Heart right ventricle (tissue), 16 donors: ENCODE results near the gene NUDT8. TPM values are rescaled to one million over a fixed set of nuclear protein-coding genes. Genes with fewer than 3 reads are reported as not detected.
"Not testable (repeated sequence)": the region's sequence is repeated elsewhere in the genome, so short reads cannot be mapped to it uniquely, and the experiment has no call there.

ENCODE experiments used
- ATAC-seq, 8 donors: fragments of 200-7000 bp; cut with Tn5 transposase; one replicate each; pipeline ENCODE4 v1.9.1; 2020; ENCODE audit warnings: mild to moderate bottlenecking in 8 of 8, moderate library complexity in 8 of 8, moderate number of reproducible peaks in 1 of 8
- DNase-seq, 2 donors: peaks; one replicate each; pipeline ENCODE4 v3.0.0-alpha.2; 2020
- H3K27ac ChIP-seq, 10 donors: fragments of 200-600 bp; sonication (generic) in 2 of 10; one replicate each; pipeline versions ENCODE4 v1.5.0 to v1.8.0; 2020 to 2022; ENCODE audit warnings: mild to moderate bottlenecking in 3 of 10
- H3K27me3 ChIP-seq, 7 donors: fragments of 200-600 bp; one replicate each; pipeline ENCODE4 v1.8.0; 2021 to 2022; ENCODE audit warnings: mild to moderate bottlenecking in 2 of 7
- H3K36me3 ChIP-seq, 9 donors: fragments of 200-600 bp; sonication (generic) in 1 of 9; one replicate each; pipeline versions ENCODE4 v1.5.0 to v1.8.0; 2020 to 2022; ENCODE audit warnings: mild to moderate bottlenecking in 2 of 9
- H3K4me1 ChIP-seq, 9 donors: fragments of 200-600 bp; sonication (generic) in 1 of 9; one replicate each; pipeline versions ENCODE4 v1.5.0 to v1.8.0; 2020 to 2022; ENCODE audit warnings: mild to moderate bottlenecking in 4 of 9
- H3K4me3 ChIP-seq, 10 donors: fragments of 200-600 bp; sonication (generic) in 2 of 10; one replicate each; pipeline versions ENCODE4 v1.5.0 to v1.8.0; 2020 to 2022; ENCODE audit warnings: mild to moderate bottlenecking in 7 of 10, moderate library complexity in 2 of 10
- H3K9me3 ChIP-seq, 11 donors: fragments of 200-600 bp in 10 of 11; sonication (generic) in 2 of 11; one replicate each; pipeline versions ENCODE4 v1.5.0 to v1.8.0; 2013 to 2022; ENCODE audit warnings: mild to moderate bottlenecking in 2 of 11, control low read depth in 1 of 11, moderate library complexity in 1 of 11
- WGBS, 2 donors: extraction: QIAGEN DNeasy Blood & Tissue Kit; methylation state at CpG; one replicate each; pipeline ENCODE4 v1.1.7; 2013; ENCODE audit warnings: inconsistent platforms in 1 of 2; 5-methylcytosine and 5-hydroxymethylcytosine counted together
- intact Hi-C, 10 donors: fragments of 100-400 bp; cut with DNase I; formaldehyde crosslinking; loops; one replicate each; pipeline versions ENCODE4 v1.11.1 to v1.14.2; 2022
- polyA plus RNA-seq, 2 donors: library from polyadenylated mRNA; stranded (reverse); fragments of 200-250 nt; gene quantifications; one replicate each; pipeline ENCODE4 v1.2.3, GENCODE V29; 2013
- total RNA-seq, 10 donors: library from RNA; stranded (reverse); fragmentation: NEBNext Ultra II Directional in 3 of 10; extraction: Animal tissue kit (Norgen Biotek cat#: 25700) in 3 of 10; gene quantifications; one replicate each; pipeline versions ENCODE4 v1.2.1 to v1.2.4, GENCODE V29; 2021 to 2023
- TF ChIP-seq, protein P1 (sequence below), 9 donors: fragments of 200-600 bp; sonication (generic) in 2 of 9; IDR thresholded peaks; one replicate each; pipeline versions ENCODE4 v1.5.0 to v1.8.0; 2021 to 2022; ENCODE audit warnings: antibody characterized with exemption in 9 of 9, mild to moderate bottlenecking in 5 of 9, moderate library complexity in 1 of 9
- donor health status: Arrhythmogenic right ventricular cardiomyopathy.
- donor health status: ischemic (EF 13 %, LVEDD 7.1; RV severe dilation, severe dysfunction).
- donor health status: healthy with polysubstance abuse.
- donor health status: DM: no; HTN: yes; CAD: no.
- donor health status: DM: no; HTN: no; CAD: no.
- donor health status: ischemic (EF 25% LVEDD 6.9; RV normal size, moderate dysfunction).
- donor health status: ischemic (EF 25% LVEDD 5.7; RV mildly dilated, moderate dysfunction).
- donor health status: healthy.
- donor health status: DM: yes; HTN: yes; CAD: no.
- donor health status: Ischemic cardiomyopathy.
- donor health status: ischemic (EF 35%, LVEDD 5.7; RV mildly dilated, moderate dysfunction).
- donor health status: nonischemic (EF 11% LVEDD 7.7; RV severe dilation, severe dysfunction).
- donor health status: DM: yes; HTN: yes; CAD: no.
- donor health status: PGD.
- donor health status: ischemic (EF 29% LVEDD 5.4; RV normal size, mild dysfunction).
- donor health status: nonischemic (EF 23%, LVEDD 6.1; RV moderate dilation, normal function).

The NUDT8 gene
- total and polyA plus RNA-seq, 12 donors = 40.5 to 107 (median 51.7) TPM

DNA sequence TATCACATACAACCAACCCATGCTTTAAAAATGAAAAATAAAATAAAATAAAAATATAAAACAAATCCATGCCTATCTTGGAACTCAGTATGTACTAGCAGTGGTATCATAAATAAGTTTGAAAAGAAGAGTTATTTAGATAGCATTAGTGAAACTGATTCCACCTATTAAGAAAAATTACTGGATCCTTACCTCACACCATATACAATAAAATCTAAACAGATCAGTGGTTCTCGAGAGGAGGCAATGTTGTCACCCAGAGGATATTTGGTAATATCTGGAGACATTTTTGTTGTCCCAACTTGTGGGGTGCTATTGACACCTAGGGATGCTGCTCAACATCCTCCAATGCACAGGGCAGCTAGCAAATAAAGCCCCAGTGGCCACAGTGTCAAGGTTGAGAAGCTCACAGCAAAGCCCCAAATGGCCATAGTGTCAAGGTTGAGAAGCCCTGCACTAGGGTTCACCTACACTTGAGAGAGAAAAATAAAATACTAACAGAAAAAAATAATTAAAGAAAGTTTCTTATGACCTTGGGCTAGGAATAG is 32.9 kb downstream of the NUDT8 start:
- intact Hi-C loops = no loop called here
- peaks cover 0 to 9% (median 0%) of the 10 kb centered on the region in 7 donors for H3K27me3 ChIP-seq
- ATAC-seq = no peak
- peaks cover 0 to 7% (median 0%) of the 10 kb centered on the region in 11 donors for H3K9me3 ChIP-seq
- 91 to 94% methylated on average over 1 of the region's 1 CpG for WGBS, 2 donors
- TF ChIP-seq, protein P1, sequence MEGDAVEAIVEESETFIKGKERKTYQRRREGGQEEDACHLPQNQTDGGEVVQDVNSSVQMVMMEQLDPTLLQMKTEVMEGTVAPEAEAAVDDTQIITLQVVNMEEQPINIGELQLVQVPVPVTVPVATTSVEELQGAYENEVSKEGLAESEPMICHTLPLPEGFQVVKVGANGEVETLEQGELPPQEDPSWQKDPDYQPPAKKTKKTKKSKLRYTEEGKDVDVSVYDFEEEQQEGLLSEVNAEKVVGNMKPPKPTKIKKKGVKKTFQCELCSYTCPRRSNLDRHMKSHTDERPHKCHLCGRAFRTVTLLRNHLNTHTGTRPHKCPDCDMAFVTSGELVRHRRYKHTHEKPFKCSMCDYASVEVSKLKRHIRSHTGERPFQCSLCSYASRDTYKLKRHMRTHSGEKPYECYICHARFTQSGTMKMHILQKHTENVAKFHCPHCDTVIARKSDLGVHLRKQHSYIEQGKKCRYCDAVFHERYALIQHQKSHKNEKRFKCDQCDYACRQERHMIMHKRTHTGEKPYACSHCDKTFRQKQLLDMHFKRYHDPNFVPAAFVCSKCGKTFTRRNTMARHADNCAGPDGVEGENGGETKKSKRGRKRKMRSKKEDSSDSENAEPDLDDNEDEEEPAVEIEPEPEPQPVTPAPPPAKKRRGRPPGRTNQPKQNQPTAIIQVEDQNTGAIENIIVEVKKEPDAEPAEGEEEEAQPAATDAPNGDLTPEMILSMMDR (IDR thresholded peaks at IDR 0.05) = no peak
- DNase-seq = no peak
- no peak overlapping the region for H3K4me3 ChIP-seq
- H3K4me1 ChIP-seq = no peaks in the 10 kb centered on the region
- H3K36me3 ChIP-seq = no peaks in the 10 kb centered on the region
- no peak overlapping the region for H3K27ac ChIP-seq

DNA sequence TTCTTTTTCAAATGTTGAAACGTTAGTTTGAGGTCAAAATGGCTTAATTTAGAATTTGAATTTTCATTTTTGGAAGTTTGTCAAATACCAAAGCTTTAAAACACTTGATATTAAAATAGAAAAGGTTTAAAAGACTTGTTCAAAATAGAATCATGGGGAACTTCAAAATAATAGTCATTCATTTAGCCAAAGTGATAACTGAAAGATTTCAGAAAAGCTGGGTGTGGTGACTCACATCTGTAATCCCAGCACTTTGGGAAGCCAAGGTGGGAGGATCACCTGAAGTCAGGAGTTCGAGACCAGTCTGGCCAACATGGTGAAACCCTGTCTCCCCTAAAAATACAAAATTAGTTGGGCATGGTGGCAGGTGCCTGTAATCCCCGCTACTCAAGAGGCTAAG is 35.3 kb downstream of the NUDT8 start:
- H3K36me3 ChIP-seq = peaks cover 0 to 2% (median 0%) of the 10 kb centered on the region in 9 donors
- no peaks in the 10 kb centered on the region for H3K27me3 ChIP-seq
- no peak overlapping the region for H3K4me3 ChIP-seq
- H3K27ac ChIP-seq = no peak overlapping the region
- DNase-seq = no peak
- TF ChIP-seq, protein P1 (IDR thresholded peaks at IDR 0.05) = no peak
- intact Hi-C loops = no loop called here
- ATAC-seq = no peak
- peaks cover 0 to 7% (median 0%) of the 10 kb centered on the region in 11 donors for H3K9me3 ChIP-seq
- WGBS, 2 donors = 60 to 65% methylated on average over 3 of the region's 3 CpGs
- H3K4me1 ChIP-seq = no peaks in the 10 kb centered on the region

DNA sequence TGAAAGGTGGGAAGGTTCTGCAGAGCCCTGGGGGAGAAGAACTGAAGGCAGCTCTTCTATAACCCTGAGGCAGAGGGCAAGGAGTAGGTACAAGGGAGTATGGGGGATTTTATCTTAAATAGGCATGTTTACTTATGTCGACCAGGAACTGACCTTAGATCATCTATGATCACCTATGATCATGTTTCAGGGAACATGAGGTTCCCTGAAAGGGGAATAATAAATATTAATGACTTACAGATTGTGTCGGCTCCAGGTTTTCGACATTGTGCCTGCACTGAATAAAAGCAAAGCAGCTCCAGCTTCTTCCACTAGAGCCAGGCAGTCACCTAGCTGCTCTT is 36.2 kb downstream of the NUDT8 start:
- no peak for DNase-seq
- peaks cover 0 to 7% (median 0%) of the 10 kb centered on the region in 11 donors for H3K9me3 ChIP-seq
- no peak for ATAC-seq
- H3K36me3 ChIP-seq = peaks cover 0 to 11% (median under 1%) of the 10 kb centered on the region in 9 donors
- intact Hi-C loops = no loop called here
- WGBS, 2 donors = 71% methylated on average over 3 of the region's 3 CpGs
- no peak overlapping the region for H3K27ac ChIP-seq
- H3K4me1 ChIP-seq = no peaks in the 10 kb centered on the region
- no peak overlapping the region for H3K4me3 ChIP-seq
- TF ChIP-seq, protein P1 (IDR thresholded peaks at IDR 0.05) = no peak
- no peaks in the 10 kb centered on the region for H3K27me3 ChIP-seq

DNA sequence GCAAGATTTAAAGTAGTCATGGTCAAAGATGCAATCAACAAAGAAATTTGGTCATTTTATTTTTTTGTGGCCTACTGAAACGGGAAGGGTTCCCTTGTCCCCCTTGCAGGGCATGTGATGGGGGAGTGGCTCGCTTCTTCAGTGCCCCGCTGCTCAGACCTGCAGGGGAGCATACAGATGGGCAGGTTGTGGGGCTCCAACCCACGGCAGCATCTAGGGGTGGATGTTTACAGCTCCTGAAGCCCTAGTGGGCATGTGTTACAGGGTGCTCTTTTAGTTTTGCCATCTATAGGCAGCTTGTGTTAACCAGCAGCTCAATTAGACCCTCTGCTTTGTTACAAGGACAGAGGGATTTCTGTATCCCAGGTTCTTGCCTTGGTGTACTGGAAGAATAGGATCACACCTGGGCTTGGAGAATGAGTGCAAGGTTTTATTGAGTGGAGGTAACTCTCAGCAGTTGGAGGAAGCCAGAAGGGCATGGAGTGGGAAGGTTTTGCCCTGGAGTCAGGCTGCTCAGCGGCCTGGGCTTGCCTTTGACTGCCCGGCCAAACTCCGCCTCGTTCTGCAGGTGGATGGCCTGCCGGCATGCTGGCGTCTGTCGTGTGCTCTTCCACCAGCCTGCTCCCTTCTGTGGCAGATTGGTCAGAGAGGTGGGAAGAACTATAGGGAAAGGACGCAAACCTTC is 36.7 kb downstream of the NUDT8 start:
- Histone ChIP-seq H3K4me1 (peaks cover 0 to 3% (median 0%) of the 10 kb centered on the region in 9 donors), H3K27me3 (no peaks in the 10 kb centered on the region), H3K27ac (no peak overlapping the region), H3K36me3 (peaks cover 0 to 16% (median 5%) of the 10 kb centered on the region in 9 donors), H3K4me3 (no peak overlapping the region), H3K9me3 (peaks cover 0 to 7% (median 0%) of the 10 kb centered on the region in 11 donors)
- WGBS, 2 donors = 72 to 82% methylated on average over 12 of the region's 12 CpGs
- TF ChIP-seq, protein P1 (IDR thresholded peaks at IDR 0.05) = no peak
- intact Hi-C loops = no loop called here
- DNase-seq (no peak), ATAC-seq (no peak)

DNA sequence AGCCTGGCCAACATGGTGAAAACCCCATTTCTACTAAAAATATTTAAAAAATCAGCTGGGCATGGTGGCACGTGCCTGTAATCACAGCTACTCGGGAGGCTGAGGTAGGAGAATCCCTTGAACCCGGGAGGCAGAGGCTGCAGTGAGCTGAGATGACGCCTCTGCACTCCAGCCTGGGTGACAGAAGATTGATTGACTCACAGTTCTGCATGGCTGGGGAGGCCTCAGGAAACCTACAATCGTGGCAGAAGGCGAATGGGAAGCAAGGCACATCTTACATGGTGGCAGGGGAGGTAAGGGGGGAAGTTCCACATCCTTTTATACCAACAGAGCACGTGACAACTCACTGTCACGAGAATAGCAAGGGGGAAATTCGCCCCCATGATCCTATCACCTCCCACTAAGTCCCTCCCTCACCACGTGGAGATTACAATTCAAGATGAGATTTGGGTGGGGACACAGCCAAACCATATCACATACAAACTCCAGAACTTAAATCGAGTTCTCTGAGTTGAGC is 40.8 kb downstream of the NUDT8 start:
- WGBS, 2 donors = 77 to 80% methylated on average over 11 of the region's 11 CpGs
- not testable (repeated sequence) for H3K27me3 ChIP-seq, H3K9me3 ChIP-seq, H3K4me3 ChIP-seq, DNase-seq, H3K27ac ChIP-seq, ATAC-seq
- H3K36me3 ChIP-seq = peaks cover 0 to 46% (median 6%) of the 10 kb centered on the region in 9 donors
- H3K4me1 ChIP-seq = peaks cover 0 to 28% (median 9%) of the 10 kb centered on the region in 9 donors
- intact Hi-C loops = loop anchor here in 1 of 10 donors (10.0 kb wide), 1 partner anchor 84 kb away; the partner anchor contains the start of genes CDK2AP2 and PITPNM1
